GM19372 (cell line): ENCODE measurements around the gene MYO5C.
A peak's percentile ranks its signal among the peaks of the same experiment; 100 is the strongest.
"Not testable (repeated sequence)": the region's sequence is repeated elsewhere in the genome, so short reads cannot be mapped to it uniquely, and the experiment has no call there.

Experiments used
- ATAC-seq: cut with Tn5 transposase; IDR thresholded peaks from one replicate; pipeline ENCODE4 v1.9.1; 2021; ENCODE audit warnings: mild to moderate bottlenecking, low read depth, moderate library complexity; ENCODE audit not compliant: unreplicated experiment

The MYO5C gene

DNA sequence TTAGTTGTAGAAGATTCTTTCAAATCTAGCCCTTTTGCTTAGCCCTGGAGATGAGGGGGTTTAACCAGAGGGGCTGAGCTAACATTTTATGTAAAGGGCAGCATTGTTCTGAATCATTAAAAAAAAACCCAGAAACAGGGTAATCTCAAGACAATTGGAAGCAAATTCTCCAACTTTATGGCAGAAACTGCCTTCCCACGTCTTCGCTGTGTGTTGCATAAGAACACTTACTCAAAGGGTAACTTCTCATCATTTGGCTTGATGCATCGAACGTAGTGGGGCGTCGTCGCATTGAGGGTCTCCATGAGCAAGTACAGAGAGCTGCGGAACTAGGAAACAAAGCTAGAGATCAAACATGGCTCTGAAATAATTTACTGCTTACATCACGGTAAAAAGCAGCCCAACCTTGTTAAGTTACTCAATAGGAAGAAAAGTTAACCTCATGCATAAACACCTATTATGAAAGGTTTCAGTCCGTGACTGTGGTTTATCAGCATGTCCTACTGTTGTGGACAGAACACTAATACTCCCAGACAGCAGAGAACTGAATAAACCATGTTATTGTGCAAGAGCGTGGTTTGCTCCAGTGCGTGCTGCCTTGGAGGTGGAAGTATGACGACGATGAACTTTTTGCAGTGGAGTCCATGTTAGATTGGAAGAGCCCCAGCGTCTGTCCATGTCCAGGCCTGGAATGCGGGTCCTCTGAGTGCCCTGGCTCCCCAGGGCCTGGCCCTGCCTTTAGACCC lies 48.7 kb downstream of the MYO5C start:
- ATAC-seq = no peak

DNA sequence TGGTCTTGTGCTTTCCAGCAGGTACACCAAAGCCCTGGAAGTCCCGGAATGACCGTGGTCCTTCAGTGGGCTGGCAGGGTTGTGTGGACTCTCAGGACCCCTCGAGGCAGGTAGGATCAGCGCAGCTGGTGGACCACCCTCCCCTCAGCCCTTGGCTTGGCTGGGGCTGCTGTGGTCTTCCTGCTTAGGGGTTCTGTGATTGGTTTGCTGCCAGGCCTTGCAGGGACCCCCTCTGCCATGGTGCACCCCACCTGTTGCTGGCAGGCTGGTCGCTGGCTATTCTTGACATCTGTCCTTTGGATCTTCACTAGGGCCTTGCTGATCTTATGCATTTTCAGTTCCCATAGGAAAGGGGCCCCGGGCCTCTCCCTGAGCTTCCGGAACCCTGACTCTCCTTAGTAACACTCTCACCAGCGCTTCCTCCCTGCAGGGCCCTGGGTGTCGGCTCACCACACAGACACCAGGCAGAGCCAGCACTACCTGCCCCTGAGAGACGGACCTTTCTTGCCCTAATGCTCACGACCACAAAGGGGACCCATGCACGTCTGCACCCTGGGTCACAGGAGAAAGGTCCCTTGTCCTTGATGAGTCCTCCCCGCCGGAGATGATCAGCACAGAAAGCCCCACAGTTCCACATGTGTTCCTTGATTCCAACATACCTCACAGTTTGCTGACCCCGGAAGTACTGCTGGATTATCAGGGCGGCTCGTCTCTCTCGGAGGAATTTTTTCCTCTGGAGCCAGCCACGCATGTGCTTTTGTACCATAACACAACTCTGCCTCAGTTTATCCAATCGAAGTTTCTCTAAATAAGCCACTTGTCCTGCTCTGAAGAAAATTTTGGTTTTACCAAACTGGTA lies 51.7 kb downstream of the MYO5C start:
- no peak for ATAC-seq

DNA sequence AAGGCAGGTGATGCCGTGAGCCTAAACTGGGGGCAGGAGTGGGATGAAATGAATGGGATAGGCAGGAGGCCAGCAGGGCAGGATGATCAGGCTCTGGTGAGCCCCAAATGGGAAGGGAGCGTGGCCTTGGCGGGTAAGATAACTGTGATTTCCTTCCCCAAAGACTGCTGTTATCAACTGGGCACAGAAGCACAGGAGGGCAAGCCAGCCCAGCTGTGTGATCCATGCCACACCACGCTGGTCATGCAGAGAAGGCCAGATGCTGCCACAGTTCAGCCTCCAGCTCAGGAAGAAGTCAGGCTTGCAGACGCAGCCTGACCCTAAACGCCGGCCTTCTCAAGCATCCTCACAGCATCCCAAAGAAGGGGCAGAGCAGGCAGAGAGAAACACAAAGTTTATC lies 52.3 kb downstream of the MYO5C start:
- no peak for ATAC-seq

DNA sequence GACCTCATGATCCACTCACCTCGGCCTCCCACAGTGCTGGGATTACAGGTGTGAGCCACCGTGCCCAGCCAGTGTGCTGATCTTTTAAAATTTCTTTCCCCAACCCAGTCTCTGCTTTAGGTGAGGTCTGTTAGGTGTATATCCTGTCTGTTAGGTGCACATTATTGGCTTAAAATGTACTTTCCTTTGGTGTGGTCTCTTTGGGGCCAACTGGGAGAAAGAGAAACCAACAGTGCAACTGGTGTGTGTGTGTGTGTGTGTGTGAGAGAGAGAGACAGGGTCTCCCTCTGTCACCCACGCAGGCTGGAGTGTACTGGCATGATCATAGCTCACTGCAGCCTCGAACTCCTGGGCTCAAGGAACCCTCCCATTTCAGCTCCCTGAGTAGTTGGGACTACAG lies 54.1 kb downstream of the MYO5C start:
- ATAC-seq = no peak

DNA sequence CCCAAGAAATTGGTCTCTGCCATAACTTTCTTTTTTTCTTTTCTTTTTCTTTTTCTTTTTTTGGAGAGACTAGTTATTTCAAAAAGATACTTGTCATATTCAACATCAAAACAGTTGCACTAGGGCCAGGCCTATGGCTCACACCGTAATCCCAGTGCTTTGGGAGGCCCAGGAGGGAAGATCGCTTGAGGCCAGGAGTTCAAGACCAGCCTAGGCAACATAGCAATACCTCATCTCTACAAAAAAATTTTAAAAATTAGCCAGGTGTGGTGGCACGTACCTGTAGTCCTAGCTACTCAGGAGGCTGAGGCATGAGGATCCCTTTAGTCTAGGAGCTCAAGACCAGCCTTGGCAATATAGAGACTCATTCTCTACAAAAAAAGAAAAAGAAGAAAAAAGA lies 55.4 kb downstream of the MYO5C start:
- ATAC-seq = no peak

DNA sequence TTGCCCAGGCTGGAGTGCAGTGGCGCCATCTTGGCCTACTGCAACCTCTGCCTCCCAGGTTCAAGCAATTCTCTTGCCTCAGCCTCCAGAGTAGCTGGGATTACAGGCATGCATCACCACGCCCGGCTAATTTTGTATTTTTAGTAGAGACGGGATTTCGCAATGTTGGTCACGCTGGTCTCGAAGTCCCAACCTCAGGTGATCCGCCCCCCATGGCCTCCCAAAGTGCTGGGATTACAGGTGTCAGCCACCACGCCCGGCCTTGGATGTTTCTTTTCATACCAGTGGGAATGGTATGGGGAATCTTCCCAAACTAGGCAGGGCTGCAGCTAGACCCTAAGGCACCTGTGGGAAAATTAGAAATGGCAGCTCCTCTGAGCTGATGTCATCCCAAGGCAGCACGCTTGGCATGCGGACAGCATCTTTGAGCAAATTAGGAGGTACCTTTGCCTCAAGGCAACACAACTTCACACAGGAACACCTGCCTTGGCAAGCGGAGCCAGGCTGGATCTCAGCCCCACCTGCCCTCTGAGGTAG lies 56.5 kb downstream of the MYO5C start:
- not testable (repeated sequence) for ATAC-seq

DNA sequence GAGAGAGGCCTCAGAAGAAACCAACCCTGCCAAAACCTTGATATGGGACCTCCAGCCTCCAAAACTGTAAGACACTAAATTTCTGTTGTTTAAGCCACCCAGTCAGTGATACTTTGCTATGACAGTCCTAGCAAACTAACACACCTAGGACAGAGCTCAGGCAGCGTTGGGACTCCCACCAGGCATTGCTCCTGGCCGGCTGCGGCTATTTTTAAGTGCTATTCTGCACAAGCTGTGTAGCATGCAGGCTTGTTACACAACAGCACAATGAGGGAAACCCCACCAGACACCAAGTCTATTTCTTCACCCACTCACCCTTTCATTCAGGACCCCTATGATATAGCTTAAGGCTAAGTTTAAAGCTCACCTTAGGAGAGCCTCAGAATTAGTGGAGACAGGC lies 57.5 kb downstream of the MYO5C start:
- no peak for ATAC-seq

DNA sequence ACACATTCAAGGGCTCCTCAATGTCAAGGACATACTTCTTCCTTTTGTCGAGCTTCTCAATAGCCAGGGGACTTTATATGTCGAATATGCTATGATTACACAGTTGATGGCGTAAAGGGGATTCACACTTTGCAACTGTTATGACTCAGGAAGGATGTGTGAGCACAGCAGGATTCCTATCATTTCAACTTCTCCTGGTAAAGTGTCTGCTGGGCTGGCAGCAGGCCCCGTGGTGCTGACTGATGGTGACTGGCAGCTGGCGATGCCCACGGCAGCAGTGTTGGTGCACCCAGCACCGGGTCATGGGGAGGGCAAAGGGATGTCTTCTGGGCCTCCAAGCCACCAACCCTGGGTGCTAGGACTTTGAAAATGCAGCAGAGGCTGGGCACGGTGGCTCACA lies 59.6 kb downstream of the MYO5C start:
- ATAC-seq = no peak

DNA sequence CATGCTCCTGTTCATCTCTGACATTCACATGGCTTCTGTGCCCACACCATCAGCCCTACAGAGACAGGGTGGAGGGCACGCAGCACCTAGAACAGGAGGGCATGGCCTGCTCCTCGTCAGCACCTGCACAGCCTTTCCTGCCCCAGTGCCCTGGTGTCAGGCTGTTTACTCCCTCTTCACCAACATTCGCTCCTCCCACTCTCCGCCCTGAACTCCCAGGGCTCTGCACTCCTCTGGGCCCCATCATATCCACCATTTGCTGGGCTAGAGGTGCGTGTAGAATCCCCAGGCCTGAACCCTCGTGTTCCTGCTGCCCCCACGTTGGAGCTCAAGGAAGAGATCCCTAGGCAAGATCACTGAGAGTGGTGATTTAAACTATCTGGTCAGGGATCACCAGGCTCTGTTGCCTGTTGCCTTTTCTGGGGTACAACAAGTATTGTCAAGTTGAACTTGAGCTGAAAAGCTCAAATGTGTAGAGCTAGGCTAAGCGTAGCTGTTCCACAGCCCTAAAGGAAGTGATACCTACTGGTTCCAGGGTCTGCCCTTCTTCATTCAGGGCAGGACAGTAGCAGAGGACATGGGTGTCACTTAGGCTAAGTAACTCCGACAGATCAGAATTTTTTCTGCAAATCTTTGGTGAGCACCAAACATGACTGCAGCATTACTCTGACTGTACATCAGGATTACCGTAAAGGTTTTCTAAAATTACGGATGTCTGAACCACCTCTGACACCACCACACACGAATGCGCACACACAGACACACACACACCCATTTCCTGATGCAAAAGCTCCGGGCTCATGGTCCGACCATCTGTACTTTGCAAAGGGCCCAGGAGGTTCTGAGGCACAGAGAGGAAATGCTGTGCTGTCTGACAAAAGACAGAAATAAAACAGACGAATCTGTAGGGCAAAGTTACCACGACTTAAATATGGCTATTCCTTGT lies 60.7 kb downstream of the MYO5C start:
- ATAC-seq = peak; percentile 41

DNA sequence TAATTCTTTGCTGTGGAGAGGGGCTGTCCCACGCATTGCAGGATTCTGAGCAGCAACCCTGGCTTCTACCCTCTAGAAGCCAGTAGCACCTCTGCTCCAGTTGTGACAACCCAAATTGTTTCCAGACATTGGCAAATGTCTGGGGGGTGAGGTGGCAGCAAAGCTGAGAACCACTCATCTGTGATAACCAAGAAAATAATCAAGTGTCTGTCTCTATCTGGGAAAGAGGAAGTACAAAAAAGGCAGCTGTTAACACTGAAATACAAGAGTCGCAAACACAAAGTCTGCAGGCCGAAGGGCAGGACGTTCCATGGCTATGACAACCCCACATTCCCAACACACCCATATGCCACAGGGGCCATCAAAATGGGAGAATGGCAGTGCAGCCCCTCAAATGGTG lies 62.2 kb downstream of the MYO5C start:
- no peak for ATAC-seq

DNA sequence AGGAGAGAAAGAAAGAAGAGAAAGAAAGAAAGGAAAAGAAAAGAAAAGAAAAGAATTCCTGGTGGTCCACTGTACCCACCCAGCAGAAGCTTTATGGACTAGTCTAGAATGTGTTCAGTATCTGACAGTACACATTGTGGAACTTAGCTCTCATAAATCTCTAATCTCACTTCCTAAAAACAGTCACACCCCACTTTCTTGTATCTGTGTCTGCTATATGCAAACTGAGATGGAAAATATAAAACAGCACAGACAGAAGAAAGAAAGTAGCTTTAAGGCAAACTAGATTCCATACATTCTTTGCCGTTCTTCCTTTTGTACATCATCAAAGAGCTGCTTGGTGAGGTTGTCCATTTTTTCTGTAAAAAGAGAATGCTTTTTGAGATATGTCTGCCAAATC lies 63.3 kb downstream of the MYO5C start:
- ATAC-seq = peak; percentile 57

DNA sequence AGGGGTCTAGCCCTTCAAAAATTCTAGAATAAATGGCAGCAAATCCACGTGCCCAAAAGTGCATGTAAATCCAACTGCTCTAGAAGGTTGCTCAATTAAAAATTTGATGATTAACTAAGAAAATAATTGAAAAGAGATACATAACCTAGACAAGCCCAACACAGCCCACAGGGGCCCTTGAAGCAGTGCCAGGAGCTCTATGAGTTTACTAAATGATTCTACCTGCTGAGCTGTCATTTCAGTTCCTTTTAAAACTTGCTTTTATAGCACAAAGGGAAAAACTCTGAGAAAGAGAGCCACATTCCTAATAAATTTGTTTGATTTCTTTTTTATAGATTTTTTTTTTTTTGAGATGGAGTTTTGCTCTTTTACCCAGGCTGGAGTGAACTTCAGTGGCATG lies 65.5 kb downstream of the MYO5C start:
- ATAC-seq = no peak

DNA sequence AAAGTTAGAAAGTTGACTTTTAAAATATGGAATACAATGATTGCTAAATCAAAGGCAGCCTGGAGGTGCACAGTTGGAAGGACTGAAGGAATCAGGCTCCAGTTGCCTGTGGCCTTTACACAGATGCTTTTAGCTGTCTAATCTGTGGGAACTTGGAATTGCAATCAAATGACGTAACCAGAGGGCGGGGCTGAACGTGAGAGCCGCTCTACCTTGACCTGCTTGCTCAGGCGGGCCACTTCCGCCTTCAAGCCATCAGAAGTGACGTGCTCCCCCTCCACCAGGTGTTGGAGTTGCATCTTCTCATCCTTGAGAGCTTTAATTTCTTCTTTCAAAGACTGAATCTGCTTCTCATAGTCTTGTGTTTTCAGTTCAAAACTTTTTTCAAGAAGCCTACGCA lies 66.7 kb downstream of the MYO5C start:
- ATAC-seq = no peak

DNA sequence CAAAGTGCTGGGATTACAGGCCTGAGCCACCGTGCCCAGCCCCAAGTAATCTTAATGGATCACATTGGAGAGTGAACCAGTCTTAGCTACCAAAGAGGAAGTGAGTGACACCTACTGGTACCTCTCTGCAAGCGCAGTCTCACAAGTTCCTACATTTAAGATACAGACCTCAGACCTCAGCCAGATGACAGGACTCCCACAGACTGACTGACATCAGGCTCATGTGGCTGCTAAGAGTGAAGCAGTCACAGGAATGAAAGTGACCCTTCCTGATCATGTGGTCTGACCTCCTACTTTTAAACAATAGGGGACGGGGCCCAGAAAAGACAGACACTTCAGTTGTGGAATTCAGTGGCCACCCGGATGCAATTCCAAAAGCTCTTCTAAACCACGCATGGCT lies 68.1 kb downstream of the MYO5C start:
- ATAC-seq = peak; percentile 88

DNA sequence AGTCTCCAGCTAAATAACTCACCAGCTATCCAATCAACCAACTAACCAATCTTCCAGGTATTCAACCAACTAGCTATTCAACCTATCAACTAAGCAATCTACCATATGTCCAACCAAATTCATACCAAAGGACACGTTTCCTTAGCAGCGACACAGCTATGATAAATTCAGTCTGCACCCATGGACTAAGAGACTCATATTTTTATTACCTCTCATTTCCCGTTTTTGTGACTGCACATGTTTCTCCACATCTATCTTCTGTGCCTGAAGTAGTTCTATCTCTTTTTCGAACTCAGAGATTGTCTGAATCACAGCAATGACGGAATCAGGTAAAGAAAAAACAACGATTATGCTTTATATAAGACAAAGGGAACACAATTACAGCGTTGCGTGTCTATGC lies 70.4 kb downstream of the MYO5C start:
- ATAC-seq = no peak

DNA sequence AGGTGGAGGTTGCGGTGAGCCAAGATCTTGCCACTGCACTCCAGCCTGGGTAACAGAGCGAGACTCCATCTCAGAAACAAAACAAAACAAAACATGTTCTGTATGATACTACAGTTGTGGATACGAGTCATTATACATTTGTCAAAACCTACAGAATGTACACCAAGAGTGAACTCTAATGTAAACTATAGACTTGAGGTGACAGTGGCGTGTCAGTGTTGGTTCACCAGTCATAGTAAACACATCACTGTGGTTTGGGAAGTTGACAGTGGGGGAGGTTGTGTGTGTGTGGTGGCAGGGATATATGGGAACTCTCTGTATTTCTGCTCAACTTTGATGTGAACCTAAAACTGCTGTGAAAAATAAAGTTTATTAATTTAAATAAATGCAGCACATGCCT lies 71.4 kb downstream of the MYO5C start:
- no peak for ATAC-seq

DNA sequence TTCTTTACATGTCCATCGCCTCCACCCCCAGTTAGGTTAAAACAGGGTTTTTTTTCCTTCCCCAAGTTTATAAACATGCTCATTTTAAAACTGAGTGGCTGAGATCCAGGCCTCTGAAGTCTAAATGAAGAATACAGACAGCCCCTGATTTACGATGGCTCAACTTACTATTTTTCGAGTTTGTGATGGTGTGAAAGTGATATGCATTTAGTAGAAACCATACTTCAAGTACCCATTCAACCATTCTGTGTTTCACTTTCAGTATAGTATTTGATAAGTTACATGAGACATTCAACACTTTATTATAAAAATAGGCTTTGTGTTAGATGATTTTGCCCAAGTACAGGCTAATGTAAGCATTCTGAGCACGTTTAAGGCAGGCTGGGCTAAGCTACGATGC lies 73.9 kb downstream of the MYO5C start:
- ATAC-seq = peak; percentile 50

DNA sequence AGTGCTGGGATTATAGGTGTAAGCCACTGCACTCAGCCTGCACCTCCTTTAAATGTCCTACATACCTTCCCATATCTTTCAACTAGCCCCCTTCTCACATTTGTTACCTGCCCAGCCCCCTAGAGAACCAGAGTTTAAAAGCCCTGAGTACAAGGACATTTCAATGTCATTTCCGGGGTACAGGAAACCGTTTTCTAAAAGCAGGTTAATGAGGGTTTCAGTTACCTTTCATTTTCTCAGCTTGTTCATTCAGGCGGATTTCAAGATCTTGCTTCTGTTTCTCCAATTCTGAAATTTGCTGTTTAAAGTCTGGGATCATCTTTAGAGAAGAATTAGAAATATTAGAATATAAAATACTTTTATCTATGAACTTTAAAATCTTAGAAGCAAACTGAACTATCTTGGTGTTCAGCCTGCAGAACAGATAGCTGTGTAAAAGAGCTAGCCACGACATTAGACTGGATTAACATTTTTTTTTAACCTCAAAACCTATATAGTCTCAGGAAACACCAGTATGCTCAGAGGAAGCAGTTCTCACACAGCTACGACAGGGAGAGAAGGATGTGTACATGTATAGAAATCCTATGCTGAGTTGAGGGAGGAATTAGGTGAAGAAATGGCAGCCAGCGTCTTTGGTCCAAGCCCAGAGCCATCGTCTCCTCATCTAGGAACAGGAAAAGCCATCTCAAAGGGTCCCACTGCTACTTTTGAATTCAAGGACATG lies 74.5 kb downstream of the MYO5C start:
- ATAC-seq = peak; percentile 40

DNA sequence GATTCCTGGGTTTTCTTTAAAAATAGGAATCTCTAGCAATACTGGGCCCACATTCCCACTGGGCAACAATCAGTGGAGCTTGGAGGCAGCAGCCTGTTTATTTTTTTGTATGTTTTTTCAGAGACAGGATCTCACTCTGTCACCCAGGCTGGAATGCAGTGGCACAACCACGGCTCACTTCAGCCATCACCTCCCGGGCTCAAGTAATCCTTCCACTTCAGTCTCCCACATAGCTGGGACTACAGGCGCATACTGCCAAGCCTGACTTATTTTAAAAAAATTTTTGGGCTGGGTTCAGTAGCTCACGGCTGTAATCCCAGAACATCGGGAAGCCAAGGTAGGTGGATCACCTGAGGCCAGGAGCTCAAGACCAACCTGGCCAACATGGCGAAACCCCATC lies 75.4 kb downstream of the MYO5C start:
- no peak for ATAC-seq

DNA sequence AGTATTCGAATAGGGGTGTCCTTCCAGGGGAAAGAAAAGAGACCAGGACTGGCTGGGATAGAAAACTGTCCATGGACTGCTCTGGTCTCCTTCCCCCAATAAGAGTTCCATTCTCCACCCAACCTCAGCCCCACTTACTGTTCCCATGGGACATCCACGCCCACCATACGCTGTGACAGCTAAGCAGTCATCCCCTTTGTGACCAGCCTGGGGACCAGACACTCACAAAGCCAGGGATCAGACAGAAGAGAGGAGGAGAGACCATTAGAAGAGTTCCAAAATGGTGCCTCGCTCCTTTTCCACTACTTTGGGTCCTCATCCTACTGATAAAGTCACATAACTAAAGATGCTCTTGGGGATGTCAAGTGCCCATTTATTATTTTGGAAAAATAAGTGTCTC lies 76.8 kb downstream of the MYO5C start:
- no peak for ATAC-seq
